GM13976 (cell line): ENCODE measurements around the gene ZNF26.
"Not testable (repeated sequence)": the region's sequence is repeated elsewhere in the genome, so short reads cannot be mapped to it uniquely, and the experiment has no call there.

Experiments
- DNase-seq: peaks from one replicate; pipeline ENCODE4 v3.0.0; 2012; ENCODE audit warnings: low spot score
- in situ Hi-C: fragments of 300-500 bp; cut with MboI; formaldehyde crosslinking; loops from one replicate; pipeline ENCODE4 v1.12.0; 2022; ENCODE audit warnings: low sequenced_read_pairs, mixed read lengths, inconsistent platforms; ENCODE audit not compliant: unreplicated experiment
- TF ChIP-seq, protein P1 (sequence below): IDR thresholded peaks from 2 replicates; pipeline ENCODE4 v1.5.1; 2012; ENCODE audit warnings: borderline replicate concordance, mild to moderate bottlenecking; ENCODE audit not compliant: insufficient read depth; ENCODE audit errors: extremely low read depth, missing control alignments, control extremely low read depth

ZNF26 gene, protein sequence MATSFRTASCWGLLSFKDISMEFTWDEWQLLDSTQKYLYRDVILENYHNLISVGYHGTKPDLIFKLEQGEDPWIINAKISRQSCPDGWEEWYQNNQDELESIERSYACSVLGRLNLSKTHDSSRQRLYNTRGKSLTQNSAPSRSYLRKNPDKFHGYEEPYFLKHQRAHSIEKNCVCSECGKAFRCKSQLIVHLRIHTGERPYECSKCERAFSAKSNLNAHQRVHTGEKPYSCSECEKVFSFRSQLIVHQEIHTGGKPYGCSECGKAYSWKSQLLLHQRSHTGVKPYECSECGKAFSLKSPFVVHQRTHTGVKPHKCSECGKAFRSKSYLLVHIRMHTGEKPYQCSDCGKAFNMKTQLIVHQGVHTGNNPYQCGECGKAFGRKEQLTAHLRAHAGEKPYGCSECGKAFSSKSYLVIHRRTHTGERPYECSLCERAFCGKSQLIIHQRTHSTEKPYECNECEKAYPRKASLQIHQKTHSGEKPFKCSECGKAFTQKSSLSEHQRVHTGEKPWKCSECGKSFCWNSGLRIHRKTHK

DNA sequence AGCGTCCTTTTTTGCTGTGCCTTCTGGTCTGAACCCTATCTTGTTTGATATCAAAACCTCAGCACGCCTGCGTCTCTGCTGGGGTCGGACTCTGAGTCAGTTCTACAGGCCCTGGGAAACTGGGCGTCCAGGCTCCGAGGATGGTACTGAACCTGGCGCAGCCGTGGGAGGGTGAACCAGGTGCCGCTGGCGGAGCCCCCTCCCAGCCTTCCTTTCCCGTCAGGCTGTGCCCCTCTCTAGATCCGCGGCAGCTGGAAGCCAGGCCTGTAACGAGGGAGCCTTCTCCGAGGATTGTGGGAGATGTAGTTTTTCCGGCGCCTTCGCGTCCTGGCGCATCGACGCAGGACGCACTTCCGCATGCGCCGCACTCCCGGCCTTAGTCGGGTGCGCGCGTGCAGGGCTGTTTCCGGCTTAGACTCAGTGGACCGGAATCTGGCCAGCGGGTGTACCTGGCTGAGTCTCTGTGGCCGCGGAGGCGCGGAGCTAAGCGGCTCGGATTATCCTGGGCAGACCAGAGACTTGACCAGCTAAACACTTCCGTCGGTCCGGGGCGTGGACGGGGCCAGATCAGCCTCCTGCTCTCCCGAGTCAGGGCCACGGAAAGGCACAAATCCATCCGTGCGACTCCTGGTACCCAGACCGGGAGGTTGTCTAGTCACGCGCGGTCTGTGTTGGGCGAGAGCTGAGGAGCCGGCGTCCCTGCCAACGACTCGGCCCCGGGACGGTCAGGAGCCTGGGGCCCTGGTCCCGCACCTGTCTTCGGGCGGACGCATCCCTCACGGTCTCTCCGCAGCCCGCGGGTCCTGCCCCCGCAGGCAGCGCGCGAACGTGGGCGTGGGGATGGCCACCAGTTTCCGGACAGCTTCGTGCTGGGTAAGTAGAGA lies at the start of gene ZNF26:
Gene ZNF26, plus strand, starts transcription at position 367 of the 884 bp plus-strand sequence. Its CDS starts 474 bp downstream, at position 841.
- in situ Hi-C loops: no loop called here
- TF ChIP-seq, protein P1, sequence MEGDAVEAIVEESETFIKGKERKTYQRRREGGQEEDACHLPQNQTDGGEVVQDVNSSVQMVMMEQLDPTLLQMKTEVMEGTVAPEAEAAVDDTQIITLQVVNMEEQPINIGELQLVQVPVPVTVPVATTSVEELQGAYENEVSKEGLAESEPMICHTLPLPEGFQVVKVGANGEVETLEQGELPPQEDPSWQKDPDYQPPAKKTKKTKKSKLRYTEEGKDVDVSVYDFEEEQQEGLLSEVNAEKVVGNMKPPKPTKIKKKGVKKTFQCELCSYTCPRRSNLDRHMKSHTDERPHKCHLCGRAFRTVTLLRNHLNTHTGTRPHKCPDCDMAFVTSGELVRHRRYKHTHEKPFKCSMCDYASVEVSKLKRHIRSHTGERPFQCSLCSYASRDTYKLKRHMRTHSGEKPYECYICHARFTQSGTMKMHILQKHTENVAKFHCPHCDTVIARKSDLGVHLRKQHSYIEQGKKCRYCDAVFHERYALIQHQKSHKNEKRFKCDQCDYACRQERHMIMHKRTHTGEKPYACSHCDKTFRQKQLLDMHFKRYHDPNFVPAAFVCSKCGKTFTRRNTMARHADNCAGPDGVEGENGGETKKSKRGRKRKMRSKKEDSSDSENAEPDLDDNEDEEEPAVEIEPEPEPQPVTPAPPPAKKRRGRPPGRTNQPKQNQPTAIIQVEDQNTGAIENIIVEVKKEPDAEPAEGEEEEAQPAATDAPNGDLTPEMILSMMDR: no peak

GRCh38 chr12:132936921-132937320 lies 49.2 kb upstream of the ZNF26 start:
- DNase-seq, in situ Hi-C loops: not testable (repeated sequence)

More for the DNA sequence above, at the start of gene ZNF26:
- DNase-seq: peak; percentile 96

DNA sequence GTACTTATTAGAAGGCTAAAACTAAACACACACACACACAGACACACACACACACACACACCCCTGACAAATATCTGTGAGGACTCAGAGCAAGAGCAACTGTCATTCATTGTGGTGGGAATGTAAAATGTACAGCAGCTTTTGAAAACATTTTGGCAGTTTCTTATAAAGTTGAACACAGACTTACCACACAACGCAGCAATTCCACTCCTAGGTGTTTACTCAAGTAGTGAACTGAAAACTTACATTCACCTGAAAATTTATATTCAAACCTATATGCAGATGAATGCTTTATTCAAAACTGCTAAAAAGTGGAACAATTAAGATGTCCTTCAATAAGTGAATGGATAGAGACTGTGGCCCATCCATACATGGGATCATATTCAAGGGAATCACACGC lies 48.7 kb upstream of the ZNF26 start:
- in situ Hi-C loops: no loop called here
- DNase-seq: no peak
- TF ChIP-seq, protein P1: no peak

- in situ Hi-C loops, DNase-seq: not testable (repeated sequence)
These were observed 47.4 kb upstream of the ZNF26 start for GRCh38 chr12:132938807-132939206.

DNA sequence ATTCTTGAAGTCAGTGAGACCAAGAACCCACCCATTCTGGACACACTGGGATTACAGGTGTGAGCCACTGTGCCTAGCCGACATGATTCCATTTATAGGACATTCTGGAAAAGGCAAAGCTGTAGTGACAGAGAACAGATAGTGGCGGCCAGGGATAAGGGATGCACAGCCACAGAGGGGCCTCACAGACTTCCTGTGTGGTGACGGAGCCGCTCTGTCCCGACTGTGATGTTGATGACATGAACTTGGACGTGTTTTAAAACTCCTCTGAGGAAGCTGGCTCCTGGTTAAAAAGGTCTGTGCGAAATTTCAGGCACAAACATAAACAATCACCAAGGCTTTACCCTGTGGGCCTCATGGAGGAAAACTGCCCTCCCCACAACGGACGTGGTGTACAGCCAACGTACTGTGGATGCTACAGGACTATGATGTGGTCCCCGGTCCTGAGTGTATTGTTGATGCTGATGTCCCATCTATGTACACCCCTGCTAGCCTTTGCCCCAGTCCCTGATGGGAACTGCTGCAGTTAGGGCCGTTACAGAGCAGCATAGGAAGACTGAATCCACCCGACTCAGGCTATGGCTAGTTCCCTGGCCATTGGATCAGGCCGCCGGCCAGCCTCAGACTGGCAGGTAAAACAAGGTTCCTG lies 46.0 kb upstream of the ZNF26 start:
- DNase-seq: no peak
- in situ Hi-C loops: no loop called here
- TF ChIP-seq, protein P1: no peak

GRCh38 chr12:132941336-132941954 lies 44.7 kb upstream of the ZNF26 start:
- TF ChIP-seq, protein P1: no peak
- in situ Hi-C loops: no loop called here
- no peak for DNase-seq

GRCh38 chr12:132942611-132943010 lies 43.6 kb upstream of the ZNF26 start:
- TF ChIP-seq, protein P1: no peak
- no peak for DNase-seq
- in situ Hi-C loops: no loop called here
